ENCODE results near the gene PDXP.
A peak's percentile ranks its signal among the peaks of the same experiment; 100 is the strongest.
"Not testable (repeated sequence)": the region's sequence is repeated elsewhere in the genome, so short reads cannot be mapped to it uniquely, and the experiment has no call there.

The PDXP gene

DNA sequence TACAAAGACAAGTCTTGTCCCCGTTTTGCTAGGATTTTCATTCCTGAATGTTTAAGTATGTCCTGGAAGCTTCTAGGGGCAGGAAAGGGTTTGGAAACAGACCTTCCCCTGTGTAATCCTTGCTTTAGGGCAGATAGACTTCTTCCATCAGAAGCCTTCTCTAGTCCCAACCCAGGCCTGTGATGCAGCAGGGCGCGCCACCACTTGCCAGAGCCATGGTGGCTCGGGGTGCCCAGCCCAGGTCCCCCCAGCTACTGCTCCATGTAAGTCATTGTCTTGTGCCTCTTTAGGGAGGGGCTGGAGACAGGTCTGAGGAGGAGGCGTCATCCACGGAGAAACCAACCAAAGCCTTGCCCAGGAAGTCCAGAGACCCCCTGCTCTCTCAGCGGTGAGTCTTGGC, 31.9 kb downstream of the PDXP start:
- Histone ChIP-seq H3K36me3 (peaks cover 42% of the 10 kb centered on the region), H3K27me3 (ENCODE audit: insufficient read depth, low read depth, severe bottlenecking) (no peaks in the 10 kb centered on the region), H3K9me3 (ENCODE audit: severe bottlenecking) (no peaks in the 10 kb centered on the region), H3K27ac (no peak overlapping the region), H3K4me3 (ENCODE audit: low read depth, low read length) (no peak overlapping the region)
- no peak for DNase-seq
- TF ChIP-seq, protein P1, sequence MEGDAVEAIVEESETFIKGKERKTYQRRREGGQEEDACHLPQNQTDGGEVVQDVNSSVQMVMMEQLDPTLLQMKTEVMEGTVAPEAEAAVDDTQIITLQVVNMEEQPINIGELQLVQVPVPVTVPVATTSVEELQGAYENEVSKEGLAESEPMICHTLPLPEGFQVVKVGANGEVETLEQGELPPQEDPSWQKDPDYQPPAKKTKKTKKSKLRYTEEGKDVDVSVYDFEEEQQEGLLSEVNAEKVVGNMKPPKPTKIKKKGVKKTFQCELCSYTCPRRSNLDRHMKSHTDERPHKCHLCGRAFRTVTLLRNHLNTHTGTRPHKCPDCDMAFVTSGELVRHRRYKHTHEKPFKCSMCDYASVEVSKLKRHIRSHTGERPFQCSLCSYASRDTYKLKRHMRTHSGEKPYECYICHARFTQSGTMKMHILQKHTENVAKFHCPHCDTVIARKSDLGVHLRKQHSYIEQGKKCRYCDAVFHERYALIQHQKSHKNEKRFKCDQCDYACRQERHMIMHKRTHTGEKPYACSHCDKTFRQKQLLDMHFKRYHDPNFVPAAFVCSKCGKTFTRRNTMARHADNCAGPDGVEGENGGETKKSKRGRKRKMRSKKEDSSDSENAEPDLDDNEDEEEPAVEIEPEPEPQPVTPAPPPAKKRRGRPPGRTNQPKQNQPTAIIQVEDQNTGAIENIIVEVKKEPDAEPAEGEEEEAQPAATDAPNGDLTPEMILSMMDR (IDR thresholded peaks at IDR 0.05; ENCODE audit: low read depth, low read length), result no peak

DNA sequence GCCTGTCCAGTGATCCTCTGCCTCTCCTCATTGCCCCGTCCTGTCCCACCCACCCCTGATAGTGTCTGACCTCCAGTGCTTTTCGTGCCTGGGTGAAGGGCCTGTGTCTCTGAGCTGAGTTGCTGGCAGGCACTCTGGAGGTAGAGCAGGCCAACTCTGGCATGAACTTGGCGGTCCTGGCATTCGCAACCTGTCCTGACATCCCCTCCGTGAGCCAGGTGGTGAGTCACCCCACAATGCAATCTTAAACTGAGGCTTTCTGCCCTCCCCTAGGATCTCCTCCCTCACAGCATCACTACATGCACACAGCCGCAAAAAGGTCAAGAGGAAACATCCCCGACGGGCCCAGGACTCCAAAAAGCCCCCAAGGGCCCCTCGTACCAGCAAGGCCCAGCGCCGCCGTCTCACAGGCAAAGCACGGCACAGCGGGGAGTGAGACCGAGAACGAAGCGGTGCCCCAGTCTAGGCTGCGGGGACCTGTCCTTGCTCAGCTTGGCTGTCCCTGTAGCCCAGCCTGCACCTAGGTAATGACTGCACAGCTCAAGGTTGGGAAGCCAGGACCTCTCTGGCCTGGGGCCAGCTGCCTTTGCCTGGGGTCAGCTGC, 32.5 kb downstream of the PDXP start:
- Histone ChIP-seq H3K4me3 (ENCODE audit: low read depth, low read length) (no peak overlapping the region), H3K36me3 (peaks cover 42% of the 10 kb centered on the region), H3K27ac (no peak overlapping the region), H3K9me3 (ENCODE audit: severe bottlenecking) (no peaks in the 10 kb centered on the region), H3K27me3 (ENCODE audit: insufficient read depth, low read depth, severe bottlenecking) (no peaks in the 10 kb centered on the region)
- TF ChIP-seq, protein P1 (IDR thresholded peaks at IDR 0.05; ENCODE audit: low read depth, low read length), result no peak
- no peak for DNase-seq

DNA sequence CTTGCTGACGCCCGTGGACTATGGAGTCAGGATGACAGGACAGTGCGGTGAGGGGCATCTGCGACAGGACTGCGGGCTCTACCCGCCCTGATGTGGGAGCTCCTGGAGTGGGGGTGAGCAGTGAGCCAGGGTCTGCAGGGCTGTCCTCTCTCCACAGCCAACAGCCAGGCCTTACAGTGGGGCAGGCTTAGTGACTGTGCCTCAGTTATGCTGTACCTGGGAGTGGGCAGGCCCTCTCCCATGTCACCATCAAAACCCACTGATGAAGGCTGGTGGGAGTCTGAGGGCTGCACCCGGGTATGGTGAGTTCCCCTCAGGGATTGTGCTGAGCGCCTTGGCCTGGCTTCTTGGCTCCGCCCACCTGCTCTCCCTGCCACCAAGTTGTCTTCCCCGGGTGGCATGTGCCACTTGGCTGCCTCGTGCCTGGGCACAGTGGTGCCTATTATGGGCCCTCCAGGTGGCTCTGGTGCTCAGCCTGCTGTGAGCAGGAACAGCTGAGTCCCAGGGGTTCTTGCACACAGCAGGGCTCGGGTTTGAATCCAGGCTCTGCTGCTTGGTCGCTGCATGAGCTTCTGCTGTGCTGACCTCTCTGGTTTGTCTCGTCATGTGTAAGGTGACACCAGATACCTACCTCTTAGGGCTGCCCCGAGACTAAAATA, 34.2 kb downstream of the PDXP start:
- Histone ChIP-seq H3K9me3 (ENCODE audit: severe bottlenecking) (no peaks in the 10 kb centered on the region), H3K27ac (no peak overlapping the region), H3K27me3 (ENCODE audit: insufficient read depth, low read depth, severe bottlenecking) (no peaks in the 10 kb centered on the region), H3K4me3 (ENCODE audit: low read depth, low read length) (no peak overlapping the region), H3K36me3 (peaks cover 42% of the 10 kb centered on the region)
- TF ChIP-seq, protein P1 (IDR thresholded peaks at IDR 0.05; ENCODE audit: low read depth, low read length), result no peak
- no peak for DNase-seq

DNA sequence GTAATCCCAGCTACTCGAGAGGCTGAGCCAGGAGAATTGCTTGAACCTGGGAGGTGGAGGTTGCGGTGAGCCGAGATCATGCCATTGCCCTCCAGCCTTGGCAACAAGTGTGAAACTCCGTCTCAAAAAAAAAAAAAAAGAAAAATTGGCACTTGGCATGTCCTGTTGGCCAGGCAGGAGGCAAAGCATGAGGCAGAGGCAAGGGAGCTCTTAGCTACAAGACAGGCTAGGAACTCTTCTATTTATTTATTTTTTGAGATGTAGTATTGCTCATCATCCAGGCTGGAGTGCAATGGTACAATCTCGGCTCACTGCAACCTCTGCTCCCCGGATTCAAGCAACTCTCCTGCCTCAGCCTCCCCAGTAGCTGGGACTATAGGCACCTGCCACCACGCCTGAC, 35.6 kb downstream of the PDXP start:
- not testable (repeated sequence) for H3K4me3 ChIP-seq (ENCODE audit: low read depth, low read length); H3K27me3 ChIP-seq (ENCODE audit: insufficient read depth, low read depth, severe bottlenecking); H3K27ac ChIP-seq; H3K9me3 ChIP-seq (ENCODE audit: severe bottlenecking); DNase-seq
- peaks cover 32% of the 10 kb centered on the region for H3K36me3 ChIP-seq

GRCh38 chr22:37696260-37696656, 37.7 kb downstream of the PDXP start:
- H3K27ac ChIP-seq; H3K27me3 ChIP-seq (ENCODE audit: insufficient read depth, low read depth, severe bottlenecking); H3K4me3 ChIP-seq (ENCODE audit: low read depth, low read length); DNase-seq; H3K9me3 ChIP-seq (ENCODE audit: severe bottlenecking): not testable (repeated sequence)
- H3K36me3 ChIP-seq, result peaks cover 19% of the 10 kb centered on the region

GRCh38 chr22:37696657-37697537, 38.4 kb downstream of the PDXP start, which contains the start of gene TRIOBP:
Gene TRIOBP (plus strand): TSS chr22:37697048. CDS start chr22:37701366, 4,318 bp downstream.
- H3K27me3 ChIP-seq (ENCODE audit: insufficient read depth, low read depth, severe bottlenecking), result no peaks in the 10 kb centered on the region
- H3K27ac ChIP-seq, result no peak within 1 kb of the TSS
- peak; percentile 97 for DNase-seq
- H3K9me3 ChIP-seq (ENCODE audit: severe bottlenecking), result no peaks in the 10 kb centered on the region
- H3K36me3 ChIP-seq, result peaks cover 13% of the 10 kb centered on the region
- TF ChIP-seq, protein P1 (IDR thresholded peaks at IDR 0.05; ENCODE audit: low read depth, low read length), result peak; percentile 77
- H3K4me3 ChIP-seq (ENCODE audit: low read depth, low read length), result no peak within 1 kb of the TSS; the same call in 1 of the 2 replicates
